ENCODE measurements around the gene CDX1. TPM values are rescaled to one million over a fixed set of nuclear protein-coding genes. Genes with fewer than 3 reads are reported as not detected.

CDX1 gene
- total and polyA plus RNA-seq, 2 of the 8 experiments (the other 6 are each of a cell fraction or from before 2014, with no cell fraction given) = not detected

GRCh38 chr5:150206098-150206778, 39.7 kb downstream of the CDX1 start:
- H3K9me3 ChIP-seq (ENCODE audit: insufficient read depth in 2 of 2, low read depth in 1 of 2, low read length in 1 of 2) = no peaks in the 10 kb centered on the region
- no peak overlapping the region for H3K56ac ChIP-seq (replicated peaks; ENCODE audit: insufficient read length, low read depth, low read length)
- H2BK12ac ChIP-seq (ENCODE audit: low read depth, low read length) = 0 out of 2 replicates have a peak overlapping the region, but pooled peaks have one; percentile 43
- H3K4me2 ChIP-seq (ENCODE audit: insufficient read depth in 1 of 2, low read depth in 2 of 2, low read length in 2 of 2) = no peak overlapping the region
- H3K36me3 ChIP-seq (ENCODE audit: control insufficient read depth in 2 of 4, insufficient read depth in 4 of 4, low read length in 3 of 4) = no peaks in the 10 kb centered on the region
- H2BK20ac ChIP-seq (ENCODE audit: low read length) = no peak overlapping the region
- 0 out of 2 replicates have a peak overlapping the region, but pooled peaks have one; percentile 28 for H2AK5ac ChIP-seq (ENCODE audit: low read depth, low read length)
- 92% methylated on average over 6 of the region's 6 CpGs; no CpG with 5 or more reads in 1 of the 2 experiments for WGBS, 2 experiments (ENCODE audit: extremely low coverage in 1 of 2, insufficient coverage in 1 of 2, insufficient read length in 1 of 2, insufficient replicate concordance in 2 of 2, low coverage in 1 of 2, low lambda C conversion rate in 2 of 2, missing lambda C conversion rate in 1 of 2)
- no peak overlapping the region; a peak in 1 of 7 replicates for H3K9ac ChIP-seq (replicated peaks in 1 of 4; ENCODE audit: extremely low read depth in 1 of 4, low read depth in 3 of 4, low read length in 3 of 4)
- no peaks in the 10 kb centered on the region for H4K20me1 ChIP-seq (replicated peaks in 1 of 2; ENCODE audit: control insufficient read depth in 1 of 2, insufficient read depth in 2 of 2, low read length in 2 of 2)
- no peak overlapping the region for H3K14ac ChIP-seq (ENCODE audit: insufficient read length)
- peaks cover 6 to 33% (median 19%) of the 10 kb centered on the region in 4 experiments for H3K4me1 ChIP-seq (replicated peaks in 1 of 4; ENCODE audit: control insufficient read depth in 3 of 4, insufficient read depth in 4 of 4, low read length in 3 of 4)
- no peak overlapping the region for H3K27ac ChIP-seq (ENCODE audit: low read depth, low read length)
- H3K18ac ChIP-seq (ENCODE audit: extremely low read depth, low read length) = peak overlapping the region; percentile 4; the same call in 1 of the 2 replicates
- ChIA-PET POLR2A (ENCODE audit: partially characterized antibody) (interaction anchor here (1.1 to 1.9 kb wide), 3 partner anchors 14 to 30 kb away, joined by 3 to 5 read pairs (median 4); no protein-coding TSS in a partner anchor), CTCF (ENCODE audit: partially characterized antibody) (interaction anchor here (0.6 to 23.7 kb wide), 15 partner anchors 8 to 1323 kb away, joined by 3 to 406 read pairs (median 4); partner anchors contain the start of genes CDX1, PDGFRB and SLC6A7)
- peak overlapping the region; percentile 54; the same call in 1 of the 2 replicates for H4K8ac ChIP-seq (ENCODE audit: extremely low read depth, insufficient read depth, low read length)
- no peak overlapping the region for H3K23ac ChIP-seq (ENCODE audit: insufficient read length)
- no peak overlapping the region for H4K91ac ChIP-seq (replicated peaks; ENCODE audit: insufficient read length, low read length)
- no peak overlapping the region for H2BK15ac ChIP-seq (ENCODE audit: low read length)
- no peak overlapping the region for H2BK120ac ChIP-seq (replicated peaks; ENCODE audit: low read depth, low read length)
- no peaks in the 10 kb centered on the region for H3K23me2 ChIP-seq (ENCODE audit: low read depth, low read length)
- H2BK5ac ChIP-seq (ENCODE audit: low read depth, low read length) = no peak overlapping the region; the same call in 1 of the 2 replicates
- no peak overlapping the region for H2AFZ ChIP-seq (ENCODE audit: low read length)
- H3K79me2 ChIP-seq (ENCODE audit: control insufficient read depth in 1 of 2, insufficient read depth in 2 of 2, low read length in 2 of 2) = no peaks in the 10 kb centered on the region
- FAIRE-seq (no peak), DNase-seq (ENCODE audit: low read depth in 1 of 2, low spot score in 2 of 2) (no peak)
- no peak for TF ChIP-seq BACH1 (IDR thresholded peaks at IDR 0.05; ENCODE audit: low read length)
- no peak for TF ChIP-seq KDM4A (IDR thresholded peaks at IDR 0.05; ENCODE audit: low read depth, low read length, severe bottlenecking)
- TF ChIP-seq CREB1 (IDR thresholded peaks at IDR 0.05) = no peak
- TF ChIP-seq KDM1A (IDR thresholded peaks at IDR 0.05; ENCODE audit: borderline replicate concordance, low read length) = peak; percentile 68; the same call in 1 of the 2 replicates
- TF ChIP-seq CTCF (IDR thresholded peaks at IDR 0.05; ENCODE audit: control extremely low read depth in 1 of 3, insufficient read depth in 1 of 3, low read depth in 1 of 3, low read length in 3 of 3) = peak in 1 of 3 experiments; percentile 1; a peak in 2 of 4 replicates
- no peak for TF ChIP-seq JUN (IDR thresholded peaks at IDR 0.05; ENCODE audit: low read depth, low read length)
- TF ChIP-seq SP1 (IDR thresholded peaks at IDR 0.05; ENCODE audit: low read depth, low read length) = no peak
- no peaks in the 10 kb centered on the region for H3K79me1 ChIP-seq (ENCODE audit: low read depth, low read length)
- H3K27me3 ChIP-seq (replicated peaks in 1 of 4; ENCODE audit: control insufficient read depth in 3 of 4, extremely low read depth in 1 of 4, insufficient read depth in 3 of 4, low read length in 3 of 4) = peaks cover 0 to 3% (median 0%) of the 10 kb centered on the region in 4 experiments; a peak in 2 of 7 replicates
- H3K4ac ChIP-seq (replicated peaks; ENCODE audit: insufficient read length, low read depth, low read length) = no peak overlapping the region
- no peak overlapping the region for H3K4me3 ChIP-seq (ENCODE audit: extremely low read depth in 1 of 4, insufficient read depth in 2 of 4, low read depth in 3 of 4, low read length in 4 of 4)
- no peak overlapping the region for H4K5ac ChIP-seq (ENCODE audit: insufficient read length, low read depth, low read length)

Measured in H1 (cell line).